K562 (cell line): ENCODE measurements around the gene GSDME. TPM values are rescaled to one million over a fixed set of nuclear protein-coding genes. Genes with fewer than 3 reads are reported as not detected.

Experiments
- ATAC-seq: fragments of 200-7000 bp; cut with Tn5 transposase; 3 replicates; pipeline ENCODE4 v1.9.1; 2020; ENCODE audit warnings: moderate library complexity
- BruUV-seq: library from RNA; stranded (reverse); fragments of 400-500 nt; replicated peaks from 2 replicates; lab custom pipeline; 2021; lab: Mats Ljungman, UMichigan
- CTCF ChIA-PET: fragments of 300-600 bp; formaldehyde crosslinking; extraction: SDS; loops from one replicate; lab custom pipeline; 2021; ENCODE audit warnings: low intra/inter-chr PET ratio; lab: Yijun Ruan, JAX
- POLR2A ChIA-PET: fragments of 300-600, 350-650 bp; sonication (Branson Sonifier 250); formaldehyde crosslinking; extraction: SDS; loops from one replicate; lab custom pipeline; 2021; ENCODE audit warnings: antibody characterized with exemption, inconsistent platforms; lab: Yijun Ruan, JAX
- DNase-seq, 4 experiments: peaks; one replicate each; pipeline versions ENCODE4 v3.0.0 to v3.0.0-alpha.2; 2011 to 2018; ENCODE audit warnings: low spot score in 3 of 4, mixed read lengths in 3 of 4; ENCODE audit errors: extremely low read depth in 1 of 4
- FAIRE-seq: peaks from 2 replicates; lab custom pipeline; 2011; peaks lifted over from hg19 to GRCh38; lab: Jason Lieb, UNC
- H2AFZ ChIP-seq: 2 replicates; pipeline ENCODE4 v1.6.0; 2011; ENCODE audit warnings: low read depth, low read length, control low read depth, inconsistent platforms
- H3K27ac ChIP-seq: fragments of 200-600 bp; 3 replicates; pipeline ENCODE4 v1.8.0; 2011; ENCODE audit warnings: low read depth, mild to moderate bottlenecking, control low read depth, inconsistent platforms, low read length, moderate library complexity, mixed read lengths; ENCODE audit errors: extremely low read depth
- H3K27me3 ChIP-seq, 2 experiments: fragments of 300-600 bp in 1 of 2; 2 replicates in 1 of 2; 3 replicates in 1 of 2; pipeline versions ENCODE4 v1.6.0 to v1.8.0; 2011; ENCODE audit warnings: inconsistent platforms in 2 of 2, low read length in 2 of 2, mild to moderate bottlenecking in 1 of 2, mixed read lengths in 1 of 2, moderate library complexity in 1 of 2; ENCODE audit not compliant: control insufficient read depth in 2 of 2, insufficient read depth in 2 of 2
- H3K36me3 ChIP-seq: fragments of 300-600 bp; 3 replicates; pipeline ENCODE4 v1.8.0; 2011; ENCODE audit warnings: mild to moderate bottlenecking, low read length, inconsistent platforms; ENCODE audit not compliant: control insufficient read depth, insufficient read depth
- H3K4me1 ChIP-seq, 2 experiments: fragments of 200-600 bp in 1 of 2; replicated peaks in 1 of 2; 2 replicates in 1 of 2; 3 replicates in 1 of 2; pipeline versions ENCODE4 v1.5.1 to v1.8.0; 2011; ENCODE audit warnings: inconsistent platforms in 2 of 2, low read length in 2 of 2, mild to moderate bottlenecking in 1 of 2, mixed read lengths in 1 of 2, moderate library complexity in 1 of 2; ENCODE audit not compliant: control insufficient read depth in 2 of 2, insufficient read depth in 2 of 2
- H3K4me2 ChIP-seq: 2 replicates; pipeline ENCODE4 v1.6.1; 2011; ENCODE audit warnings: low read length, control low read depth, inconsistent platforms, mixed read lengths; ENCODE audit not compliant: insufficient read depth
- H3K4me3 ChIP-seq: fragments of 200-600 bp; sonication (generic), shearing (Covaris generic); 2 replicates; pipeline ENCODE4 v1.5.1; 2016; ENCODE audit warnings: control low read depth, inconsistent platforms
- H3K79me2 ChIP-seq: fragments of 200-600 bp; 3 replicates; pipeline ENCODE4 v1.8.0; 2011; ENCODE audit warnings: low read length, inconsistent platforms; ENCODE audit not compliant: control insufficient read depth, insufficient read depth
- H3K9ac ChIP-seq, 2 experiments: 2 replicates each; pipeline versions ENCODE4 v1.6.0 to v1.6.1; 2011; ENCODE audit warnings: low read depth in 2 of 2, low read length in 2 of 2, control low read depth in 1 of 2, inconsistent platforms in 1 of 2, mild to moderate bottlenecking in 1 of 2, mixed read lengths in 1 of 2; ENCODE audit not compliant: insufficient read depth in 1 of 2
- H3K9me1 ChIP-seq: one replicate; pipeline ENCODE4 v1.6.0; 2011; ENCODE audit warnings: inconsistent platforms, mild to moderate bottlenecking, low read length, moderate library complexity; ENCODE audit not compliant: control insufficient read depth, insufficient read depth
- H3K9me3 ChIP-seq: replicated peaks from 2 replicates; pipeline ENCODE4 v1.5.1; 2011; ENCODE audit warnings: low read depth, low read length, inconsistent platforms; ENCODE audit not compliant: control insufficient read depth, insufficient read depth
- H4K20me1 ChIP-seq: replicated peaks from 2 replicates; pipeline ENCODE4 v1.6.1; 2011; ENCODE audit warnings: low read length, inconsistent platforms, mixed read lengths; ENCODE audit not compliant: control insufficient read depth, insufficient read depth
- CHCHD3 ChIP-seq: fragments of 250-450 bp; sonication (Bioruptor Pico); IDR thresholded peaks from 2 replicates; pipeline ENCODE4 v2.1.2; 2022; ENCODE audit warnings: mild to moderate bottlenecking
- E2F5 ChIP-seq: sonication (generic); formaldehyde crosslinking; IDR thresholded peaks from 2 replicates; pipeline ENCODE4 v1.8.0; 2022; ENCODE audit warnings: mild to moderate bottlenecking, missing genetic modification reagents
- HMG20A ChIP-seq: fragments of 450-650 bp; formaldehyde crosslinking; conservative IDR thresholded peaks from 2 replicates; pipeline ENCODE4 v1.4.0; 2020; ENCODE audit warnings: mild to moderate bottlenecking, mixed read lengths
- MCM5 ChIP-seq: fragments of 450-650 bp; IDR thresholded peaks from 2 replicates; pipeline ENCODE4 v1.6.1; 2016; ENCODE audit warnings: low read depth
- NFE2L1 ChIP-seq: fragments of 450-650 bp; IDR thresholded peaks from 2 replicates; pipeline ENCODE4 v1.6.1; 2016; ENCODE audit warnings: missing genetic modification characterization, low read depth, mild to moderate bottlenecking, missing compliant biosample characterization, moderate library complexity, borderline replicate concordance
- NFIC ChIP-seq: fragments of 450-650 bp; IDR thresholded peaks from 2 replicates; pipeline ENCODE4 v1.6.1; 2017; ENCODE audit warnings: mild to moderate bottlenecking, inconsistent platforms
- SIX5 ChIP-seq, 2 experiments: IDR thresholded peaks; 2 replicates each; pipeline ENCODE4 v1.6.1; 2011; ENCODE audit warnings: low read length in 2 of 2, borderline replicate concordance in 1 of 2, low read depth in 1 of 2, mild to moderate bottlenecking in 1 of 2, moderate library complexity in 1 of 2; ENCODE audit not compliant: insufficient read depth in 1 of 2
- SMAD1 ChIP-seq: fragments of 150-350 bp; IDR thresholded peaks from 2 replicates; pipeline ENCODE4 v1.6.1; 2014; ENCODE audit warnings: low read length, low read depth; ENCODE audit not compliant: partially characterized antibody
- U2AF2 ChIP-seq: fragments of 200-400 bp; formaldehyde crosslinking; optimal IDR thresholded peaks from 2 replicates; pipeline ENCODE3; 2017; ENCODE audit warnings: low read depth, mild to moderate bottlenecking, low read length
- ZNF280B ChIP-seq: fragments of 250-450 bp; sonication (Bioruptor Pico); IDR thresholded peaks from 2 replicates; pipeline ENCODE4 v1.5.1; 2021; ENCODE audit warnings: mild to moderate bottlenecking
- WGBS: fragments of 100-300 bp; shearing (Covaris generic); methylation state at CpG from one replicate; pipeline ENCODE4 v1.1.6; 2016; ENCODE audit warnings: low coverage, mixed read lengths; ENCODE audit not compliant: insufficient coverage; ENCODE audit errors: missing lambda C conversion rate; 5-methylcytosine and 5-hydroxymethylcytosine counted together
- in situ Hi-C: fragments of 300-500 bp; cut with MboI; formaldehyde crosslinking; loops from 4 replicates; pipeline ENCODE4 v1.15.0; 2018; ENCODE audit warnings: inconsistent platforms, mixed read lengths
- intact Hi-C: fragments of 100-400 bp; cut with micrococcal nuclease; formaldehyde crosslinking; loops from 2 replicates; pipeline ENCODE4 v1.14.2; 2022
- polyA plus RNA-seq, 8 experiments: library from polyadenylated mRNA; depleted of rRNA in 4 of 8; stranded (reverse) in 5 of 8; unstranded in 3 of 8; fragments of >200 nt; fragmentation: Nextera tagmentation in 2 of 8; fragmentation: Illumina TruSeq in 1 of 8; extraction: Ambion mirVana in 2 of 8; extraction: Trizol in 1 of 8; gene quantifications; 2 replicates each; pipeline versions ENCODE4 v1.2.1 to v1.2.3, GENCODE V29; 2011 to 2014; ENCODE audit warnings: inconsistent platforms in 1 of 8, missing spikeins in 1 of 8
- total RNA-seq, 7 experiments: library from RNA; depleted of rRNA in 6 of 7; stranded (reverse); fragments of >200 nt in 6 of 7; fragmentation: Illumina TruSeq in 2 of 7; extraction: Trizol in 2 of 7; gene quantifications; 2 replicates each; pipeline versions ENCODE4 v1.2.1 to v1.2.3, GENCODE V29; 2011 to 2021; ENCODE audit warnings: low replicate concordance in 1 of 7
- TF ChIP-seq, protein P1 (sequence below): fragments of 450-650 bp; IDR thresholded peaks from one replicate; pipeline ENCODE4 v1.6.1; 2018; ENCODE audit warnings: mild to moderate bottlenecking, moderate library complexity; ENCODE audit not compliant: partially characterized antibody

GSDME gene
- total and polyA plus RNA-seq, 9 of the 15 experiments (the other 6 are each of a cell fraction or from before 2014, with no cell fraction given) = 0.37 to 1.9 (median 0.62) TPM

DNA sequence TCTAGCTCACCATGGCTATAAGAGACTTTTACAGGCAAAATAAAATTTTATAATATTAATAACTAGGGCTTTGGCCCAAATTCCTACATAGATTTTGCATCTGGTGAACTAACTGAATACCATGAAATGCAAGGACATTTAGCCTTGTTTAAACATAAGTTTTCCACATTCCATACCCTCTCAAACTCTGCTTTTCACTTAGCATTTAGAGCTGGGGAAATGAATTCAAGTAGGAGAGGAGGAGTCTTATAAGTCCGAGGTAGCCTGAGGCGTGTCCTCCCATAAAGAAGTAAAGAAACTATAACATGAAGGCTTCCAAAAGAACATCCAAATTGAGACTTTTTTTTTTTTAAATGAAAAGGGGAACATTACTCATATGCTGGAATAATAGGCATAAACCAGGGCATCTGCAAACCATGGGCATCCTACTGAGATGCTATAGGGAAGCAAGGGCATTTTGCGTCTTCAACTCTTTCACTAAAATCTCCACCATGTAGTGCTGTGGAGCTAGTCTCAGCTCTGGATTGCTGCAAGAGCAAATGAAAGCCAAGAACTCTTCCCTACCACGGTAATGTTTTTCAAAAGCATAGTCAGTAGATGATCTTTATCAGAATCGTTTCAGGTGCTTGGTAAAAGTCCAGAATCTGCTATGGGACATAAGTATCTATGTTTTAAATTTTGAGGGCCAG lies 104.9 kb downstream of the GSDME start:
- Histone ChIP-seq H3K4me1 (no peaks in the 10 kb centered on the region; a peak in 1 of 5 replicates), H3K27me3 (no peaks in the 10 kb centered on the region), H3K4me3 (no peak overlapping the region), H3K9me3 (no peaks in the 10 kb centered on the region), H2AFZ (no peak overlapping the region), H3K79me2 (no peaks in the 10 kb centered on the region), H3K36me3 (peaks cover 3% of the 10 kb centered on the region; the same call in 2 of the 3 replicates), H3K27ac (no peak overlapping the region), H3K4me2 (no peak overlapping the region), H3K9me1 (no peaks in the 10 kb centered on the region), H3K9ac (no peak overlapping the region), H4K20me1 (no peaks in the 10 kb centered on the region)
- TF ChIP-seq CHCHD3 (CRISPR knock-in tag) (no peak), ZNF280B (CRISPR knock-in tag) (no peak), NFE2L1 (no peak), SIX5 (IDR thresholded peaks at IDR 0.05; ENCODE audit: borderline replicate concordance in 1 of 2, insufficient read depth in 1 of 2, low read depth in 1 of 2, low read length in 2 of 2) (no peak), E2F5 (CRISPR knock-in tag) (no peak), HMG20A (CRISPR knock-in tag) (no peak), U2AF2 (no peak), NFIC (no peak), MCM5 (no peak), SMAD1 (no peak)
- TF ChIP-seq, protein P1, sequence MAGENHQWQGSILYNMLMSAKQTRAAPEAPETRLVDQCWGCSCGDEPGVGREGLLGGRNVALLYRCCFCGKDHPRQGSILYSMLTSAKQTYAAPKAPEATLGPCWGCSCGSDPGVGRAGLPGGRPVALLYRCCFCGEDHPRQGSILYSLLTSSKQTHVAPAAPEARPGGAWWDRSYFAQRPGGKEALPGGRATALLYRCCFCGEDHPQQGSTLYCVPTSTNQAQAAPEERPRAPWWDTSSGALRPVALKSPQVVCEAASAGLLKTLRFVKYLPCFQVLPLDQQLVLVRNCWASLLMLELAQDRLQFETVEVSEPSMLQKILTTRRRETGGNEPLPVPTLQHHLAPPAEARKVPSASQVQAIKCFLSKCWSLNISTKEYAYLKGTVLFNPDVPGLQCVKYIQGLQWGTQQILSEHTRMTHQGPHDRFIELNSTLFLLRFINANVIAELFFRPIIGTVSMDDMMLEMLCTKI = no peak
- DNase-seq = no peak
- WGBS = 49% methylated on average over 5 of the region's 5 CpGs
- CTCF ChIA-PET = no interaction called here
- no peak for FAIRE-seq
- in situ Hi-C loops (no loop called here), intact Hi-C loops (no loop called here)
- POLR2A ChIA-PET = interaction anchor here (0.6 to 1.2 kb wide), 2 partner anchors 9 to 472 kb away, joined by 3 read pairs; no protein-coding TSS in a partner anchor
- no TSS peak for BruUV-seq
- no peak for ATAC-seq
